Keratinocyte (primary cell): ENCODE results near the gene ATP6V0D1. TPM values are rescaled to one million over a fixed set of nuclear protein-coding genes. Genes with fewer than 3 reads are reported as not detected.

Experiments
- DNase-seq: peaks from one replicate; pipeline ENCODE4 v3.0.0-alpha.2; 2011; ENCODE audit warnings: low read depth, missing footprints, low spot score
- FAIRE-seq: peaks from 2 replicates; lab custom pipeline; 2011; peaks lifted over from hg19 to GRCh38; lab: Jason Lieb, UNC
- H2AFZ ChIP-seq: 2 replicates; pipeline ENCODE4 v1.6.0; 2012; ENCODE audit warnings: low read length, control low read depth, inconsistent platforms; ENCODE audit not compliant: control insufficient read depth
- H3K27ac ChIP-seq: 2 replicates; pipeline ENCODE4 v1.5.1; 2011; ENCODE audit warnings: low read length; ENCODE audit not compliant: control insufficient read depth, insufficient read depth
- H3K27me3 ChIP-seq: 3 replicates; pipeline ENCODE4 v1.6.0; 2011; ENCODE audit warnings: low read length; ENCODE audit not compliant: control insufficient read depth, insufficient read depth; ENCODE audit errors: extremely low read depth
- H3K36me3 ChIP-seq, 2 experiments: 2 replicates in 1 of 2; 3 replicates in 1 of 2; pipeline ENCODE4 v1.5.1; 2011; ENCODE audit warnings: low read length in 2 of 2, mild to moderate bottlenecking in 1 of 2; ENCODE audit not compliant: control insufficient read depth in 2 of 2, insufficient read depth in 2 of 2; ENCODE audit errors: extremely low read depth in 1 of 2
- H3K4me1 ChIP-seq: 3 replicates; pipeline ENCODE4 v1.5.1; 2011; ENCODE audit warnings: low read length; ENCODE audit not compliant: control insufficient read depth, insufficient read depth; ENCODE audit errors: extremely low read depth
- H3K4me2 ChIP-seq: 3 replicates; pipeline ENCODE4 v1.6.0; 2011; ENCODE audit warnings: low read depth, low read length; ENCODE audit not compliant: control insufficient read depth, insufficient read depth; ENCODE audit errors: extremely low read depth
- H3K4me3 ChIP-seq, 3 experiments: fragments of 200-600 bp in 1 of 3; sonication (generic) in 1 of 3; 2 replicates in 2 of 3; 3 replicates in 1 of 3; pipeline ENCODE4 v1.5.1; 2011 to 2016; ENCODE audit warnings: low read length in 3 of 3, mild to moderate bottlenecking in 3 of 3, control low read depth in 2 of 3, inconsistent platforms in 1 of 3, low read depth in 1 of 3, mixed read lengths in 1 of 3, mixed run types in 1 of 3, moderate library complexity in 1 of 3; ENCODE audit not compliant: control insufficient read depth in 2 of 3, insufficient read depth in 2 of 3; ENCODE audit errors: extremely low read depth in 1 of 3
- H3K79me2 ChIP-seq: 2 replicates; pipeline ENCODE4 v1.6.0; 2012; ENCODE audit warnings: low read length; ENCODE audit not compliant: control insufficient read depth, insufficient read depth
- H3K9ac ChIP-seq: 3 replicates; pipeline ENCODE4 v1.6.0; 2011; ENCODE audit warnings: low read length; ENCODE audit not compliant: control insufficient read depth, insufficient read depth; ENCODE audit errors: extremely low read depth
- H3K9me1 ChIP-seq: 3 replicates; pipeline ENCODE4 v1.6.0; 2011; ENCODE audit warnings: low read length; ENCODE audit not compliant: control insufficient read depth, insufficient read depth; ENCODE audit errors: extremely low read depth
- H3K9me3 ChIP-seq: 2 replicates; pipeline ENCODE4 v1.5.1; 2012; ENCODE audit warnings: low read depth, low read length; ENCODE audit not compliant: control insufficient read depth
- H4K20me1 ChIP-seq: 3 replicates; pipeline ENCODE4 v1.6.0; 2011; ENCODE audit warnings: low read length; ENCODE audit not compliant: control insufficient read depth, insufficient read depth; ENCODE audit errors: extremely low read depth
- CTCF ChIP-seq, 3 experiments: IDR thresholded peaks in 1 of 3; conservative IDR thresholded peaks in 1 of 3; optimal IDR thresholded peaks in 1 of 3; 2 replicates in 2 of 3; 3 replicates in 1 of 3; pipeline versions ENCODE3 to v1.5.1; 2011; ENCODE audit warnings: low read length in 3 of 3, mild to moderate bottlenecking in 3 of 3, moderate library complexity in 2 of 3, control low read depth in 1 of 3, inconsistent platforms in 1 of 3; ENCODE audit not compliant: insufficient read depth in 2 of 3; ENCODE audit errors: extremely low read depth in 1 of 3
- EZH2 ChIP-seq: IDR thresholded peaks from one replicate; pipeline ENCODE4 v1.6.1; 2012; ENCODE audit warnings: inconsistent platforms, mild to moderate bottlenecking, low read length, moderate library complexity
- dilution Hi-C: fragments of 300-500 bp; cut with MboI; formaldehyde crosslinking; loops from one replicate; pipeline ENCODE4 v1.7.0; 2020; ENCODE audit warnings: low sequenced_read_pairs; ENCODE audit not compliant: extremely low pct_ligation_motif_present
- polyA plus RNA-seq, 5 experiments: library from polyadenylated mRNA; depleted of rRNA in 3 of 5; stranded (reverse) in 3 of 5; stranded (forward) in 1 of 5; unstranded in 1 of 5; fragments of >200 nt; gene quantifications; 1 replicate in 1 of 5; 2 replicates in 3 of 5; 3 replicates in 1 of 5; pipeline versions ENCODE4 v1.2.1 to v1.2.3, GENCODE V29; 2011 to 2012; ENCODE audit warnings: missing spikeins in 2 of 5, low read depth in 1 of 5, low replicate concordance in 1 of 5

ATP6V0D1 gene
- polyA plus RNA-seq, 1 donor (not counting 4 experiments of a cell fraction or from before 2014, with no cell fraction given) = 97.1 TPM

GRCh38 chr16:67426950-67427349 lies 54.0 kb downstream of the ATP6V0D1 start:
- TF ChIP-seq EZH2 (no peak), CTCF (optimal IDR thresholded peaks at IDR 0.05 in 1 of 3, IDR thresholded peaks at IDR 0.05 in 1 of 3, conservative IDR thresholded peaks at IDR 0.05 in 1 of 3; ENCODE audit: extremely low read depth in 1 of 3, insufficient read depth in 2 of 3, low read length in 3 of 3) (no peak)
- no peak overlapping the region for H3K9ac ChIP-seq

DNA sequence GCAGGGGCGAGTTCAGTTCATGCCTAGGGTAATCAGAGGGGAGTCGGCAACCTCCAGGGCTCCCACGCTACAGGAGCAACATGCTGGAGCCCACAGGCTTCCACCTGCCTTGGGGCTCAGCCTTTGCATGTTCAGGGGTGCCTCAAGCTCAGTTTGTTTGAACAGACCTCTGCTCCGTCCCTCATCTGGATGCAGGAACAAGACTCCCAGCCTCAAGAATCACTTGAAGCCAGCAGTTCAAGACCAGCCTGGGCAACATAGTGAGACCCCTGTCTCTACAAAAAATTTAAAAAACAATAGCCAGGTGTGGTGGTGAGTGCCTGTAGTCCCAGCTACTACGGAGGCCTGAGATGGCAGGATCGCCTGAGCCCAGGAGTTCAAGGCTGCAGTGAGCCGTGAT lies 54.9 kb downstream of the ATP6V0D1 start:
- dilution Hi-C loops = no loop called here
- H3K4me1 ChIP-seq = peaks cover 8% of the 10 kb centered on the region
- no peaks in the 10 kb centered on the region for H3K36me3 ChIP-seq
- no peak overlapping the region for H3K4me3 ChIP-seq
- FAIRE-seq (no peak), DNase-seq (no peak)
- no peak overlapping the region for H3K4me2 ChIP-seq
- no peaks in the 10 kb centered on the region for H3K9me3 ChIP-seq
- H2AFZ ChIP-seq = no peak overlapping the region
- H3K9me1 ChIP-seq = no peaks in the 10 kb centered on the region
- no peak overlapping the region for H3K27ac ChIP-seq
- H3K79me2 ChIP-seq = no peaks in the 10 kb centered on the region
- peaks cover 7% of the 10 kb centered on the region for H4K20me1 ChIP-seq
- H3K9ac ChIP-seq = no peak overlapping the region
- H3K27me3 ChIP-seq = peaks cover 27% of the 10 kb centered on the region
- no peak for TF ChIP-seq CTCF (optimal IDR thresholded peaks at IDR 0.05 in 1 of 3, IDR thresholded peaks at IDR 0.05 in 1 of 3, conservative IDR thresholded peaks at IDR 0.05 in 1 of 3; ENCODE audit: extremely low read depth in 1 of 3, insufficient read depth in 2 of 3, low read length in 3 of 3)
- no peak for TF ChIP-seq EZH2

More at GRCh38 chr16:67426950-67427349, 54.0 kb downstream of the ATP6V0D1 start:
- H3K4me1 ChIP-seq = peaks cover 12% of the 10 kb centered on the region
- FAIRE-seq = no peak
- no peaks in the 10 kb centered on the region for H3K9me1 ChIP-seq
- no peaks in the 10 kb centered on the region for H3K9me3 ChIP-seq
- dilution Hi-C loops = no loop called here
- no peak overlapping the region for H3K4me2 ChIP-seq
- H3K79me2 ChIP-seq = no peaks in the 10 kb centered on the region
- no peaks in the 10 kb centered on the region for H3K36me3 ChIP-seq
- H3K27me3 ChIP-seq = peaks cover 34% of the 10 kb centered on the region
- no peak for DNase-seq
- no peak overlapping the region for H3K27ac ChIP-seq
- H4K20me1 ChIP-seq = peaks cover 7% of the 10 kb centered on the region
- H2AFZ ChIP-seq = no peak overlapping the region
- H3K4me3 ChIP-seq = no peak overlapping the region
